Activated CD4-positive, alpha-beta T cell treated with anti-CD3 and anti-CD28 coated beads, Interleukin-2, amount 50 U/mL, for 16 hours (primary cell): ENCODE data around the gene TTC23L.

Experiments
- DNase-seq: peaks from one replicate; pipeline ENCODE4 v3.0.0-alpha.2; 2020

The TTC23L gene

GRCh38 chr5:34926318-34926888 is 87.4 kb downstream of the TTC23L start:
- DNase-seq = no peak

DNA sequence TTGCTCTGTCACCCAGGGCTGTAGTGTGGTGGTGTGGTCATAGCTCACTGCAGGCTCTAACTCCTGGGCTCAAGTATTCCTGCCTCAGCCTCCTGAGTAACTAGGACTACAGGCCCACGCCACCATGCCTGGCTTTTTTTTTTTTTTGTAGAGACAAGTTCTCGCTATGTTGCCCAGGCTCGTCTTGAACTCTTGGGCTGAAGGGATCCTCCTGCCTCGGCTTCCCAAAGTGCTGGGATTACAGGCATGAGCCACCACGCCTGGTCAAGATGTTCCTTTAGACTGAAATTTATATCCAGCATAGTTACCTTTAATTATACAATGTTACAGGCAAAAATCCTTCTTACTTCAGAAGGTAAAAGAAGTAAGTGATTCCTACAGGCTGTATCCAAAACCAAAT is 88.8 kb downstream of the TTC23L start:
- no peak for DNase-seq

- DNase-seq = no peak
Observed at GRCh38 chr5:34928267-34928666, 89.3 kb downstream of the TTC23L start.

DNA sequence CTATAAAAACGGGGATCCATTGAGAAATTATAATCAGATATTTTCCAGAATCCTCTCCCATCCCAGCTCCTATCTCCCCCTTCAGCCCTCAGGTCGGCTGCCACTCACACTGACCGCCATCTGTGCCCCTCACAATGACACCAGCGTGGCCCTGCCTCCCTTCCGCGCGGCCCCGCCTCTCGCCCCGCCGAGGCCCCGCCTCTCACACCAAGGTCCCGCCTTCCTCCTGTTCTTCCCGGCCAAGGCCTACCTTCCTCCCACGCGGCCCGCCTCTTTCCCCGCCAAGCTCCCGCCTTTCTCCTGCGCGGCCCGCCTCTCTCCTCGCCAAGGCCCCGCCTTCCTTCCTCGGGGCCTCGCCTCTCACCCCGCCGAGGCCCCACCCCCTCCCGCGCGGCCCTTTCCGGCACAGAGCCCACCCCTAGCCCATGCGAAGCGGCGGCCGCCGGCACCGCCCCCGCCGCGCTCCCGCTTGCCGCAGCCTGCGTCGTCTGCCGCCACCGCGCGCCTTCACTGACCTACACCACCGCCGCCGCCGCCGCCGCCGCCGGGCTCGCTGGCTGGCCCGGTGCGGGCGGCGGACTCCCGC is 90.3 kb downstream of the TTC23L start, which contains the start of gene DNAJC21:
Gene DNAJC21 (plus strand): TSS at position 426 of the 586 bp plus-strand sequence. CDS start 261 bp downstream, outside the sequence.
- DNase-seq = peak; percentile 98

- DNase-seq = peak; percentile 84
Observed at GRCh38 chr5:34929720-34930461, 90.9 kb downstream of the TTC23L start.

DNA sequence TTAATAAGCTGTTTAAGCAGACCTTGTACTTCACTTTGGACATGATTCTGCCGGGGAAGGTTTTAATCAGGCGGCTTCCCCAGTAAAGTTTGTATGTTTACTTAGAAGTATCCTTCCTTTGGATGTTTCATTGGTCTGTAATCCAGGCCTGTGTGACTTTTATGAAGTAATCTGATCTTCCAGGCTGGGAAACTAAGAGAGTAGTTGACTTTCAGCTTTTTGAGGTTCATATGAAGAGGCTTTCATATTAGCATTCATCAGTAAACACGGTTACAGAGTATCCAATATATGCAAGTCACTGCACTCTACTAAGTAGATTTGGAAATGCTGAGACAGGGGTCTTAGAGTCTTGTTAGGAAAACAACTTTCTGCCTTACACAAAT is 91.5 kb downstream of the TTC23L start:
- DNase-seq = no peak

DNA sequence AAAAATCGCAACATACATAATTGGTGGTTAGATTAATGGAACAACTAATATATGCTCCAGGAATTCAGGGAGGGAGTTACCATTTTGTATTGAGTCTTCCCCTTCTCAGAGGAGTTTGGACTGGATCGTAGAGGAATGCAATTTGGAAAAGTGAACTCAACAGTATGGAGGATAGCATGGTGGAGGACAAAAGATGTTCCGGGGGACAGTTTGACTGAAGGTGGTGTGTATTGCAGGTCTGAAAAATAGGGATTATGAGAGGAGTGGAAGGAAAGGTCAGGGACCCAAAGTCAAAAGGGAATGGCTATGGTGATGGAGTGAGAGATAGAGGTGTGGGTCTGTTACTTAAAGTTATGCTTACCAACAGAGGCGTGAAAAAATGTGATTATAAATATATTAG is 91.9 kb downstream of the TTC23L start:
- no peak for DNase-seq

GRCh38 chr5:34932947-34933346 is 94.0 kb downstream of the TTC23L start:
- DNase-seq = no peak

- DNase-seq = no peak
Observed at GRCh38 chr5:34941936-34942335, 103.0 kb downstream of the TTC23L start.

- no peak for DNase-seq
Observed at GRCh38 chr5:34944044-34944443, 105.1 kb downstream of the TTC23L start.

- no peak for DNase-seq
Observed at GRCh38 chr5:34944460-34945047, 105.6 kb downstream of the TTC23L start.
